PC-3 (cell line): ENCODE results near the gene THBS3. TPM values are rescaled to one million over a fixed set of nuclear protein-coding genes. Genes with fewer than 3 reads are reported as not detected.

Source experiments
- ATAC-seq: fragments of 200-7000 bp; cut with Tn5 transposase; 2 replicates; pipeline ENCODE4 v1.9.1; 2020; ENCODE audit warnings: mild to moderate bottlenecking, moderate library complexity
- BruUV-seq: library from RNA; stranded (reverse); fragments of 400-500 nt; replicated peaks from 2 replicates; lab custom pipeline; 2021; lab: Mats Ljungman, UMichigan
- CTCF ChIA-PET: fragments of 300-600 bp; sonication (Branson Sonifier 250); formaldehyde crosslinking; loops from one replicate; lab custom pipeline; 2022; ENCODE audit warnings: antibody characterized with exemption; lab: Charles Lee
- POLR2A ChIA-PET: fragments of 300-600 bp; sonication (Branson Sonifier 250); formaldehyde crosslinking; loops from one replicate; lab custom pipeline; 2022; ENCODE audit warnings: antibody characterized with exemption; ENCODE audit not compliant: unreplicated experiment; lab: Charles Lee
- DNase-seq: peaks from one replicate; pipeline ENCODE4 v3.0.0-alpha.2; 2015
- H2AFZ ChIP-seq: fragments of 300-600 bp; sonication (generic); 2 replicates; pipeline ENCODE4 v1.6.0; 2016; ENCODE audit warnings: antibody characterized with exemption, low read length
- H3F3A ChIP-seq: fragments of 300-600 bp; sonication (generic); one replicate; pipeline ENCODE4 v1.6.0; 2017; ENCODE audit warnings: antibody characterized with exemption, low read length, control low read depth, mild to moderate bottlenecking; ENCODE audit not compliant: unreplicated experiment
- H3K27ac ChIP-seq: fragments of 300-600 bp; sonication (generic); 2 replicates; pipeline ENCODE4 v1.5.1; 2016; ENCODE audit warnings: mild to moderate bottlenecking, low read length
- H3K27me3 ChIP-seq: fragments of 300-600 bp; sonication (generic); 2 replicates; pipeline ENCODE4 v1.6.1; 2016; ENCODE audit warnings: low read length, mixed read lengths
- H3K36me3 ChIP-seq: fragments of 300-600 bp; sonication (generic); 2 replicates; pipeline ENCODE4 v1.6.1; 2016; ENCODE audit warnings: low read depth, mixed run types, low read length, mixed read lengths
- H3K4me1 ChIP-seq: fragments of 300-600 bp; sonication (generic); 2 replicates; pipeline ENCODE4 v1.5.1; 2016; ENCODE audit warnings: low read length; ENCODE audit not compliant: insufficient read depth
- H3K4me2 ChIP-seq: fragments of 300-600 bp; sonication (generic); 2 replicates; pipeline ENCODE4 v1.6.0; 2016; ENCODE audit warnings: low read length
- H3K4me3 ChIP-seq: fragments of 300-600 bp; sonication (generic); 2 replicates; pipeline ENCODE4 v1.5.1; 2016; ENCODE audit warnings: mild to moderate bottlenecking, low read length, mixed read lengths
- H3K79me2 ChIP-seq: fragments of 300-600 bp; sonication (generic); 2 replicates; pipeline ENCODE4 v1.6.1; 2017; ENCODE audit warnings: low read length, mixed read lengths
- H3K9ac ChIP-seq: fragments of 300-600 bp; sonication (generic); 2 replicates; pipeline ENCODE4 v1.6.0; 2016; ENCODE audit warnings: mild to moderate bottlenecking, low read length
- H3K9me2 ChIP-seq: fragments of 300-600 bp; sonication (generic); replicated peaks from 2 replicates; pipeline ENCODE4 v1.6.1; 2016; ENCODE audit warnings: mixed run types, low read length, mixed read lengths
- H3K9me3 ChIP-seq: fragments of 300-600 bp; sonication (generic); 2 replicates; pipeline ENCODE4 v1.6.1; 2016; ENCODE audit warnings: low read length, mixed read lengths
- H4K20me1 ChIP-seq: fragments of 300-600 bp; sonication (generic); 2 replicates; pipeline ENCODE4 v1.6.1; 2016; ENCODE audit warnings: low read length, mixed read lengths
- EZH2 ChIP-seq: fragments of 300-600 bp; sonication (generic); IDR thresholded peaks from one replicate; pipeline ENCODE4 v1.6.1; 2017; ENCODE audit warnings: antibody characterized with exemption, mild to moderate bottlenecking, low read length; ENCODE audit not compliant: unreplicated experiment
- EZH2phosphoT487 ChIP-seq: fragments of 300-600 bp; sonication (generic); IDR thresholded peaks from 2 replicates; pipeline ENCODE4 v1.6.1; 2018; ENCODE audit warnings: mild to moderate bottlenecking, antibody characterized with exemption, low read length, borderline replicate concordance
- intact Hi-C: fragments of 100-400 bp; cut with micrococcal nuclease; formaldehyde crosslinking; loops from 2 replicates; pipeline ENCODE4 v1.9.0; 2023
- total RNA-seq: library from RNA; depleted of rRNA; stranded (reverse); fragments of >200 nt; gene quantifications from 2 replicates; pipeline ENCODE4 v1.2.3, GENCODE V29; 2014
- TF ChIP-seq, protein P1 (sequence below): fragments of 300-600 bp; sonication (generic); conservative IDR thresholded peaks from 2 replicates; pipeline ENCODE4 v1.5.1; 2017; ENCODE audit warnings: antibody characterized with exemption, low read depth, mild to moderate bottlenecking, low read length

The THBS3 gene
- total RNA-seq, 1 experiment from 2014 or later, result 13.0 TPM

GRCh38 chr1:155186067-155186793, 21.5 kb downstream of the THBS3 start:
- Histone ChIP-seq H3K9ac (no peak overlapping the region), H3K79me2 (no peaks in the 10 kb centered on the region), H4K20me1 (no peaks in the 10 kb centered on the region), H3K36me3 (no peaks in the 10 kb centered on the region), H3K27me3 (no peaks in the 10 kb centered on the region), H3K27ac (no peak overlapping the region), H3F3A (peaks cover 3% of the 10 kb centered on the region), H3K4me2 (no peak overlapping the region), H3K9me2 (no peaks in the 10 kb centered on the region), H2AFZ (no peak overlapping the region), H3K9me3 (no peaks in the 10 kb centered on the region), H3K4me1 (no peaks in the 10 kb centered on the region), H3K4me3 (no peak overlapping the region)
- no peak for TF ChIP-seq EZH2
- TF ChIP-seq EZH2phosphoT487, result no peak
- ChIA-PET CTCF (no interaction called here), POLR2A (no interaction called here)
- DNase-seq (no peak), ATAC-seq (peak; percentile 10; the same call in 1 of the 2 replicates)
- intact Hi-C loops, result no loop called here
- no TSS peak for BruUV-seq

DNA sequence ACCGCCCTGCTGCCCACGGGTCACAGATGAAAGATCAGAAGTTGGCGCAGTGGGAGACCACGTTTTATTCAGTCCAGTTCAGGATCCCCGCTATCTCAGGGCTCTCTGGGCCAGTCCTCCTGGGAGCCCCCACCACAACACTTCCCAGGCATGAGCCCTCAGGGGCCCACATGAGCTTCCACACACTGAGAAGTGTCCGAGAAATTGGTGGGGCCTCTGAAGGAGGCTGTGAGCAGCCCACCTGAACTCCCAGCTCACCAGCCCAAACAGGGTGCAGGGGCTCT, 22.0 kb downstream of the THBS3 start:
- TF ChIP-seq, protein P1, sequence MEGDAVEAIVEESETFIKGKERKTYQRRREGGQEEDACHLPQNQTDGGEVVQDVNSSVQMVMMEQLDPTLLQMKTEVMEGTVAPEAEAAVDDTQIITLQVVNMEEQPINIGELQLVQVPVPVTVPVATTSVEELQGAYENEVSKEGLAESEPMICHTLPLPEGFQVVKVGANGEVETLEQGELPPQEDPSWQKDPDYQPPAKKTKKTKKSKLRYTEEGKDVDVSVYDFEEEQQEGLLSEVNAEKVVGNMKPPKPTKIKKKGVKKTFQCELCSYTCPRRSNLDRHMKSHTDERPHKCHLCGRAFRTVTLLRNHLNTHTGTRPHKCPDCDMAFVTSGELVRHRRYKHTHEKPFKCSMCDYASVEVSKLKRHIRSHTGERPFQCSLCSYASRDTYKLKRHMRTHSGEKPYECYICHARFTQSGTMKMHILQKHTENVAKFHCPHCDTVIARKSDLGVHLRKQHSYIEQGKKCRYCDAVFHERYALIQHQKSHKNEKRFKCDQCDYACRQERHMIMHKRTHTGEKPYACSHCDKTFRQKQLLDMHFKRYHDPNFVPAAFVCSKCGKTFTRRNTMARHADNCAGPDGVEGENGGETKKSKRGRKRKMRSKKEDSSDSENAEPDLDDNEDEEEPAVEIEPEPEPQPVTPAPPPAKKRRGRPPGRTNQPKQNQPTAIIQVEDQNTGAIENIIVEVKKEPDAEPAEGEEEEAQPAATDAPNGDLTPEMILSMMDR, result no peak
- TF ChIP-seq EZH2phosphoT487 (no peak), EZH2 (no peak)
- ChIA-PET POLR2A (no interaction called here), CTCF (no interaction called here)
- DNase-seq (no peak), ATAC-seq (no peak)
- BruUV-seq, result no TSS peak
- Histone ChIP-seq H3K27me3 (no peaks in the 10 kb centered on the region), H3K36me3 (no peaks in the 10 kb centered on the region), H3F3A (peaks cover 3% of the 10 kb centered on the region), H3K9me2 (no peaks in the 10 kb centered on the region), H3K79me2 (no peaks in the 10 kb centered on the region), H3K4me3 (no peak overlapping the region), H3K9me3 (no peaks in the 10 kb centered on the region), H4K20me1 (no peaks in the 10 kb centered on the region), H3K4me2 (no peak overlapping the region), H3K4me1 (no peaks in the 10 kb centered on the region), H3K9ac (no peak overlapping the region), H3K27ac (no peak overlapping the region), H2AFZ (no peak overlapping the region)
- intact Hi-C loops, result no loop called here

DNA sequence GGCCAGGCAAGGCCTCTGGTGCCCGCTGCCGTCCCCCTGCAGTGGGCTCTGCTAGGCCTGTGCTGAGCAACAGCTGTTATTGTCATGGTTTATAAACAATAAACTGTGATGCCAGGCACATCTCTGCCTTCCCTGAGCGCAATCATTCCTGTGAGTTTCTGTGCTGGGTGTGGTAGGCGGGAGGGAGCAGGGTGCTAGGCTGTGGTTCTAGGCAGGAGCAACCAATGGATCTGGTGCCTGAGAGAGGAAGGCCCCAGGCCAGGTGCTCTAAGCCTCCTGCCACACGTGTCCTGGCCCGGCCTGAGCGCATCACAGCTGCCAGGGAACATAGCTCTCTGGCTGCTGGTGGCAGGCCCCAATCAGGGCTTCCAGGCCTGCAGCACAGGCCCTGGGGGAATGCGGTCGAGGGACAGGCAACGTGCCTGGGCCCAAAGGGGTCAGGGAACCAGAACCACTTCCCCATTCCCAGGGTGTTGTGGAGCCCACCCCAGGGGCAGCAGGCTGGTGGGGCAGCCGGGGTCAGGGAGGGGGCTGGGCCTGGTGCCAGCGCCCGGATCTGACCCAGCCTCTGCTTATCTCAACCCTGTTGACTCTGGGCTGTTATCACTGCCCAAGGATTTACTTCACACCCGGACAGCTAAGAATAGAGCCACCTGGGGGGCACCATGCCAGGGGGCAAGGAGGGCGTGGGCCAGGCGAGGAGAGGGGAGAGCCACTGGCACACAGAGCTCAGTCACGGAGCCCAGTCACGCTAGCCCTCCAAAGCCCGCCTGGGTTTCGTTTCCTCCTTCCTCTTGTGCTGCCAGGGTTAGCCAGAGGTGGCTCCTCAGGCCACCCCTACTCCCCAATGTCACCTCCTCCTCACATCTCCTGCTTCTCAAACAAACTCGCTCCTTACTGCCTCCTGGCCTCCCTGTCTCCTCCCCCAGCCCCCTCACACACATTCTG, 22.6 kb downstream of the THBS3 start:
- no peaks in the 10 kb centered on the region for H3K36me3 ChIP-seq
- no peak overlapping the region for H3K4me3 ChIP-seq
- no peaks in the 10 kb centered on the region for H3K27me3 ChIP-seq
- intact Hi-C loops, result no loop called here
- ChIA-PET CTCF (no interaction called here), POLR2A (interaction anchor here (0.6 kb wide), 1 partner anchor 16 kb away, joined by 5 read pairs; no protein-coding TSS in a partner anchor)
- no peaks in the 10 kb centered on the region for H4K20me1 ChIP-seq
- H3K9ac ChIP-seq, result no peak overlapping the region
- H3F3A ChIP-seq, result peaks cover 3% of the 10 kb centered on the region
- no peaks in the 10 kb centered on the region for H3K9me3 ChIP-seq
- BruUV-seq, result no TSS peak
- no peak for DNase-seq
- no peak for TF ChIP-seq EZH2phosphoT487
- TF ChIP-seq, protein P1, result no peak
- TF ChIP-seq EZH2, result no peak
- H2AFZ ChIP-seq, result no peak overlapping the region
- no peaks in the 10 kb centered on the region for H3K79me2 ChIP-seq
- no peaks in the 10 kb centered on the region for H3K9me2 ChIP-seq
- no peaks in the 10 kb centered on the region for H3K4me1 ChIP-seq
- no peak overlapping the region for H3K27ac ChIP-seq
- peak; percentile 16; the same call in 1 of the 2 replicates for ATAC-seq
- H3K4me2 ChIP-seq, result no peak overlapping the region
